HG02884 (cell line): ENCODE data around the gene ASTN2.

ENCODE experiments used
- ATAC-seq: cut with Tn5 transposase; IDR thresholded peaks from one replicate; pipeline ENCODE4 v1.9.1; 2021; ENCODE audit warnings: mild to moderate bottlenecking, moderate library complexity; ENCODE audit not compliant: unreplicated experiment

Gene ASTN2

GRCh38 chr9:117265253-117265652, 149.6 kb downstream of the ASTN2 start:
- no peak for ATAC-seq

DNA sequence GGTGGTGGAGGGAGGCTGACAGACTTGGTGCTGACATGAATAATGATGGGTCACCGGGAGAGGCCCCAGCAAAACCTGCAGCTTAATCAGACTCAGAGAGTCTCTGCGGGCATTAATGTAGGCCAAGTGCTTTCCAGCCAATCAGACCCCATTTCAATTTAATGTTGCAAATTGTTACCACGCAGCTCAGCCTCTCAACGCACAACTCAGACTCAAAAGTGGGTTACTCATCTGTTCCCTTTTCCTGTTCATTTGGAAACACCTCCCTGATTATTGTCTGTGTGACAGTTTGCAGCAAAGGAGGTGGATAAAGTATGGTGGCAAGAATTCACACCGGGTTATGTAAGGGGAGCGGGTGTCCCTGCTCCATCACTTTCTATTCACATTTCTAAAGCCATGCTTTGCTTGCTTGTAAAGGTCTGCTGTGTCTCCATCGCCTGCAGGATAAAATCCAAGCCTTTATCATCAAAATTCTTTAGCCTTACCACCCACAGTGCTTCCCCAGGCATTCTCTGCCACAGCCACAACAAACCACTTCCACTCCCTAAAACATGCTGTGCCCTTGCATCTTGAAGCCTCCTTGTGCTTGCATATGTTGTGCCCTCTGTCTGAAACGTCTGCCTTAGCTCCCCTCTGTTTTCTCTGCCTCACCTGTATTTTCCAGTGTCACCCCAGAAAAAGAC, 156.5 kb downstream of the ASTN2 start:
- ATAC-seq, result no peak

GRCh38 chr9:117253261-117253660, 161.6 kb downstream of the ASTN2 start:
- ATAC-seq, result no peak

- ATAC-seq, result no peak
These were observed 164.1 kb downstream of the ASTN2 start for GRCh38 chr9:117250610-117251215.

- no peak for ATAC-seq
These were observed 165.1 kb downstream of the ASTN2 start for GRCh38 chr9:117249799-117250198.

GRCh38 chr9:117247266-117247665, 167.6 kb downstream of the ASTN2 start:
- ATAC-seq, result no peak

GRCh38 chr9:117245175-117245829, 169.6 kb downstream of the ASTN2 start:
- ATAC-seq, result no peak

DNA sequence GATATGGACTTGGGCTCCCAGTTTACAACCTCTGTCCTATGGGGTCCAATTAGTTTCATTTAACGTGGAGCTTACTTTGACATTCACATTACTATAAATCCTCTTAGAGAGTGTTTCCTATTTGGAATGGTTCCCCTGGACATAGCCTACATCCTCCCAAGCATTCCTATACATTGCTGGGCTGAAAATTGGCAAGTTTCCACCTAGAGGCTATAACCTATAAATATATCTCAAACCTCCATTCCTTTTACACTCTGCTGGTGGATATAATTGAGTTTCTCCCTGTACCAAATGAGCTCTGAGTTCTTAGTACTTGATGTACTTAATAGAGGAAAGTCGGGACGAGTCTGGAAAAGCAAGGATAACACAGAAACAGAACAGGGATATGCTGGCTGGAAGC, 172.8 kb downstream of the ASTN2 start:
- ATAC-seq, result no peak

DNA sequence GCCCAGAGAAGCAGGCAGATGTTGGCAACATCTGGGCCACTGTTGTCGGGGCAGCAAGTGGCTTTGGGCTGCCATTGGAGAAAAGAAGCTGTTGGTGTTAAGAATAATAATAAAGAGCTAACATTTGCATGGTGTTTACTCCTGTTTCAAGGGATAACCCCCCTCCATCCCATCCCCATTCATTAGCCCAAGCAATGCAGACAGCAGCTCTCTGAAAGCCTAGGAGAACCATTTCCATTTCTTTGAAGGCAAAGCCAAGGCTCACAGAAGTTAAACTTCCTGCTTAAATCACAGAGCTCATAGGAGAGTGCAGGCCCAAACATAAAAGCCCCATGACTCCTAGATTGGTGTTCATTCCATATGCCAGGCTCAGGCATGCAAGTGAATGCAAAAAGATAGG, 175.4 kb downstream of the ASTN2 start:
- ATAC-seq, result no peak

- no peak for ATAC-seq
These were observed 180.8 kb downstream of the ASTN2 start for GRCh38 chr9:117234103-117234502.

DNA sequence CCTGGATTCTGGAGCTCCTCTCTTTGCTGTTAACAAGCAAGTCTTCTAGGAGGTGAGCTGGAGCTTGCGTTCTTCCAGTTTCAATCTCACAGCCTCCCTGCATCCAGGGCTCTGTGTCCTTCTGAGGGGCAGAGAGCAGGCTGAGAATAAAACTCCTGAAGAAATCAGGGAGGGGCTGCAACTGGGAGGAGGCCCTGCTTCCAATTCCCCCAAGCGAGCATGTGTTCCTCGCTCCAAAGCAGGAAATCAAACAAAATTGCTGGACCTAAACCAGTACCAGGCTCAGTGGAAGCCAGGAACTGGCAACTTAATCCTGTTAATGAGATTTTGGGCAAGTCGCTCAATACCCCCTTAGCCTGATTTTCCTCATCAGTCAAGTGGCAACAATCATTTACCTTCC, 181.8 kb downstream of the ASTN2 start:
- ATAC-seq, result no peak

DNA sequence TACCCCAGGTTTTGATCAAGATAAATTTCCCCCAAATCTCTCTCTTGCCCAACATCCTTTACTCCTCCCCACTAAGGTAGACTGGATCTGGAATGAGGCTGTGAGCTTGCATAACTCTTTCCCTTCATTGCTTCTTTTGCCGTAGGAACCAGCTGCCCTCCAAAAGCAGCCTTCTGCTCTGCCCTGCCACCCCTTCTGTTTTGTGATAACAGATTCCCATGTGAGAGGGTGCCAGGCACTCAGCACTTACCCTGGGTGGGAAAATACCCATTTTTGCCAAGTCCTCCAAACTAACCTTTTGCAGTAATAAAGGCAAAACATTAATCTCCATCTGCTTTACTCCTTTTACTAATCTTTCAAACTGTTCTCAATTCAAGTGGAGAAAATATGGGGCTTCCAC, 182.6 kb downstream of the ASTN2 start:
- ATAC-seq, result no peak

DNA sequence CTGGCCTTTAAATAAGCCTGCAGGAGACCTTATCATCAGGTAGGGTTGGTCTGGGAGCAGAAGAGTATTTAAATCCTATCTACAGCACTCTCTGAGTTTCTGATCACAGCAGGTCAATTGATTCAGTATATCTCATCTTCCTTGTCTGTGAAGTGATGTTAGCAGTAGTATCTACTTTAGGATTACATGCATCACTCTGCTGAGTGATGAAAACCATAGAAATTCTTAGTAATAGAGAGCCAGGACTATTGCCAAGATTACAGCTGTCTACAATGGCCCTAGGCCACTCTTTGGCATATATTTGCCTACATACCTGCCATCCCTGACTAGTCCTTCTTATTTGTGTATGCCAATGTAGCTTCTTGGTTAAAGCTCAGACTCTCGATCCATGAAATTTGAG, 183.8 kb downstream of the ASTN2 start:
- no peak for ATAC-seq

GRCh38 chr9:117224695-117225094, 190.2 kb downstream of the ASTN2 start:
- ATAC-seq, result no peak

- ATAC-seq, result no peak
These were observed 195.9 kb downstream of the ASTN2 start for GRCh38 chr9:117218951-117219350.

DNA sequence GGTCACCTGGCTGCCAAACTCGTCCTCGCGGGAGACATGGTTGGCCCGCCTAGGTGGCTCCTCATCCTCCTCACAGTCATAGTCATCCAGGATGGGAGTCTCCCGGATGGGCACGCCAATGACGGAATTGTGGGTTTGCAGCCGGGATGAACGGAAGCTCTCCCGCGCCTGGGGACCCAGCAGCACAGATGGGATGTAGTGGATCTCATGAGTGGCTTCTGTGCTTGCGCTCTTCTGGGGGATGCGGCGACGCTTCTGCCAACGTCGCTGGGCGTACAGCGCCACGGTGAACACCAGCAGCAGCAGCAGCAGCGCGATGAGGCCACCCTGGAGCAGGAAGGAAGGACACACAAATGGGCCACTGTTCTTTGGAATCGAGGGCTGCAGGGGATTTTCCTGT, 200.4 kb downstream of the ASTN2 start:
- ATAC-seq, result no peak

DNA sequence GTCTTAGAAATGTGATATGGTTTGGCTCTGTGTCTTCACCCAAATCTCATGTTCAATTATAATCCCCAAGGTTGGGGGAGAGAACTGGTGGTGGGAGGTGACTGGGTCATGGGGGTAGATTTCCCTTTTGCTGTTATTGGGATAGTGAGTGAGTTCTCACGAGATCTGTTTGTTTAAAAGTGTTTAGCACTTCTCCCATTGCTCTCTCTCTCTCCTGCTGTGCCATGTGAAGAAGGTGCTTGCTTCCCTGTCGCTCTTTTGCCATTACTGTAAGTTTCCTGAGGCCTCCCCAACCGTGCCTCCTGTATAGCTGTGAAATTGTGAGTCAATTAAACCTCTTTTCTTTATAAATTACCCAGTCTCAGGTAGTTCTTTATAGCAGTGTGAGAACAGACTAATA, 203.6 kb downstream of the ASTN2 start:
- no peak for ATAC-seq

DNA sequence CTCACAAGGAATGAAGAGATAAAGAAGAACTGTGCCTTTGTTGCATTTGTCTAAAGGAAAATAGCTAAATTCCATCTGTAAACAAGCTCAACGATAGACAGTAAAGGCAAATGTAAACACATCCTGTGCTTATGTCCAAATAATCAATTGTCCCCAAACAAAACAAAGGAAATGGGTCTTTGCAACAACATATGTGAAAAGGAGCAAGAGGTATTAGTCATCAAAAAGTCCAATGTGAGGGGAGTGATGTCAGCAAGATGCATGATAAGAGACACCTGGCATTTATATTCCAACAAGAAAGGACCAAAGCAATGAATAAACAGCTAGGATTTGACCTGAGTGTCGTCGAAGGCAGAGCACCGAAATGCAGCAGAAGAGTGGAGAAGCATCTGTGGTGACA, 209.1 kb downstream of the ASTN2 start:
- no peak for ATAC-seq

DNA sequence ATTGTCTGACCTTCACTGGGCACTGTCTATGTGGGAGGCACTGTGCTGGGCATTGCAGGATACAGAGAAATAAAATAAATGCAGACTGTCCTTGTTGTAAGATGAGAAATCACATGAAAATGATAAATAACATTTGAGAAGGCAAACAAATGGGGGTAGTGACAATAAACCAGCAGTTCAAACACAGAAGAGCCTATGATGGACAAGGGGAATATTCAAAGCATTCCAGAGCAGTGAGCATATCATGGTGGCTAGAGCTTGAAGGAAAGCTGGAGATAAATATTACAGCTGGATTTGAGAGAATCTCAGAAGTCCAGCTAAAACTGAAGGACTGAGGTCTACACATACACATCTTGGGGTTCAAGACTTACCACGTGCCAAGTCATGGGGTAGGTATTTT, 209.9 kb downstream of the ASTN2 start:
- no peak for ATAC-seq

DNA sequence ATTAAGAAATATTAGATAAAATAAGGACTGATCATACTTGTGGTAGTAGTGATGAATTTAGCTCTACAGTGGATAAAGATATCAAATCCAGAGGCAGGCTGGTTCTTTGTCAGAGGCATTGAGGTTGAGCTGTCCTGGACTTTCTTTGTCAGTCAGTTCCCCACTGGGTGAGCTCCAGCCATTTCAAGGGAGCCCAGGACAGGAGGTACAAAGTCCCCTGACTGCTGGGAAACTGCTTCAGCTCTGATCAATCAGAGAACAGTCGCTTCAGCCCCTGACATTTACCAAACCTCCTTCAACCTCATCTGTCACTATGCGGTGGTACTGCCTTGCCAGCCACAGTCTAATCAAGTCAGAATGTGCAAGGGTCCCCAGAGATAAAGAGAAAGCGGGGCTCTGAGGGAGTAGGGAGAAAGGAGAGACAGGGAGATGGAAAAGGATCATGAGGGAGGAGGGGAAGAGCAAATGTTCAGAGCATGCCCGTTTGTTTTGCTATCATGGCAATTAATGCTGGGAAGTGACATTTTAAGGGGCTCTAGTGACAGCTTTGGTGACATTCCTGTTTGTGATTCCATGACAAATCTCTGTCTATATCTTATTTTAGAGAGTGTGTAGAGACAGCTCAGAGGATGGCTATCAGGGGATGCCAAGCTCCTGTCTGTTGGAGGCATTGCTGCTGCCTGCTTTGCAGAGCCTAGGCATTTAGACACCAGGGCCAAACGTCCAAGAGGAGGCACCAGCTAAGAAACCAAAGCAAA, 223.2 kb downstream of the ASTN2 start:
- no peak for ATAC-seq

DNA sequence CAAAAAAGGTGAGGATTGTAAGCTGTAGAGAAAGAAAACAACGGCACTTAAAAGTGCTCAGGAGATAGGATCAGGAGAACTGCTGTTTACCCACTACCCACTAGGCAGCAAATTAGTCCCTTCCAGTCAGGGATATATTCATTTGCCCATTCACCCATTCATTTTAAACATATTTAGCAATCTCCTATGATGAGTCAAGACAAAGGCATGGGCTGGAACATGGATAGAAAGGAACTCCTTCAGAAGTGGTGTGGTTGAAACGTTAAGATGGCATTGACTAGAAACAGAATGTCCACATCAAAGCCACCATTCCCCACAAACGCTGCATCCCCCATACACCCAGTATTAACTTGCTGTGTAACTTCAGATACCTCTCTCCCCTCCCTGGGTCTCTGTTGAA, 225.7 kb downstream of the ASTN2 start:
- no peak for ATAC-seq

GRCh38 chr9:117188394-117188793, 226.5 kb downstream of the ASTN2 start:
- ATAC-seq, result no peak
